Measurements from ENCODE around the gene MVD.

DNA sequence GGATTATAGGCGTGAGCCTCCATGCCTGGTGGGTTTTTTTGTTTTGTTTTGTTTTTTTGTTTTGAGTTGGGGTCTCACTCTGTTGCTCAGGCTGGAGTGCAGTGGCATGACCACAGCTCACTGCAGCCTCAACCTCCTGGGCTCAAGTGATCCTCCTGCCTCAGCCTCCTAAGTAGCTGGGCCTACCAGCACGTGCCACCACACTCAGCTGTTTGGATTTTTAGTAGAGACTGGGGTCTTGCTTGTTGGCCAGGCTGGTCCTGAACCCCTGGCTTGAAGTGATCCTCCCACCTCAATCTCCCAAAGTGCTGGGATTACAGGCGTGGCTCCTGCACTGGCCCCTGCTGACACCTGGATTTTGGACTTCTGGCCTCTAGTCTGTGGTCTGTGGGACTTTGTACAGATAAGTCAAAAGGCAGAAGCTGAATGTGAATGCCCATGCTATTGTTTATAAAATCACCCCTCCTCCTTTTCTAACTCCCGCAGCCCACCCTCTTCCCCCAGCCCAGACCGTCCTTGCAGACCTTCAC lies 17.7 kb upstream of the MVD start:
- TF ChIP-seq, protein P1, sequence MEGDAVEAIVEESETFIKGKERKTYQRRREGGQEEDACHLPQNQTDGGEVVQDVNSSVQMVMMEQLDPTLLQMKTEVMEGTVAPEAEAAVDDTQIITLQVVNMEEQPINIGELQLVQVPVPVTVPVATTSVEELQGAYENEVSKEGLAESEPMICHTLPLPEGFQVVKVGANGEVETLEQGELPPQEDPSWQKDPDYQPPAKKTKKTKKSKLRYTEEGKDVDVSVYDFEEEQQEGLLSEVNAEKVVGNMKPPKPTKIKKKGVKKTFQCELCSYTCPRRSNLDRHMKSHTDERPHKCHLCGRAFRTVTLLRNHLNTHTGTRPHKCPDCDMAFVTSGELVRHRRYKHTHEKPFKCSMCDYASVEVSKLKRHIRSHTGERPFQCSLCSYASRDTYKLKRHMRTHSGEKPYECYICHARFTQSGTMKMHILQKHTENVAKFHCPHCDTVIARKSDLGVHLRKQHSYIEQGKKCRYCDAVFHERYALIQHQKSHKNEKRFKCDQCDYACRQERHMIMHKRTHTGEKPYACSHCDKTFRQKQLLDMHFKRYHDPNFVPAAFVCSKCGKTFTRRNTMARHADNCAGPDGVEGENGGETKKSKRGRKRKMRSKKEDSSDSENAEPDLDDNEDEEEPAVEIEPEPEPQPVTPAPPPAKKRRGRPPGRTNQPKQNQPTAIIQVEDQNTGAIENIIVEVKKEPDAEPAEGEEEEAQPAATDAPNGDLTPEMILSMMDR (IDR thresholded peaks at IDR 0.05), result no peak
- TF ChIP-seq POLR2A (IDR thresholded peaks at IDR 0.05), result no peak
